Measurements from ENCODE around the gene KATNIP.

KATNIP gene

GRCh38 chr16:27582883-27583282, 32.9 kb downstream of the KATNIP start:
- no peak for FAIRE-seq
- no peak for DNase-seq (ENCODE audit: low spot score)

GRCh38 chr16:27583634-27584033, 33.7 kb downstream of the KATNIP start:
- no peak for DNase-seq (ENCODE audit: low spot score)
- FAIRE-seq = no peak

DNA sequence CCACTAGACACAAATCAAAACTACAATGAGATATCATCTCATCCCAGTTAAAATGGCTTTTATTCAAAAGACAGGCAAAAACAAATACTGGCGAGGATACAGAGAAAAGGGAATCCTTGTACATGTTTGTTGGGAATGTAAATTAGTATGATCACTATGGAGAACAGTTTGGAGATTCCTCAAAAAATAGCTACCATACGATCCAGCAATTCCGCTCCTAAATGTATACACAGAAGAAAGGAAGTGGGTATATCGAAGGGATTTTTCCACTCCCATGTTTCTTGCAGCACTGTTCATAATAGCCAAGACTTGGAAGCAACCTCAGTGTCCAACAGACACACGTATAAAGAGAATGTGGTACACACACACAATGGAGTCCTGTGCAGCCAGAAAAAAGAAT, 35.3 kb downstream of the KATNIP start:
- no peak for FAIRE-seq

GRCh38 chr16:27586711-27587110, 36.8 kb downstream of the KATNIP start:
- FAIRE-seq (no peak), DNase-seq (ENCODE audit: low spot score) (no peak)

More for the DNA sequence above, 35.3 kb downstream of the KATNIP start:
- no peak for DNase-seq (ENCODE audit: low spot score)

DNA sequence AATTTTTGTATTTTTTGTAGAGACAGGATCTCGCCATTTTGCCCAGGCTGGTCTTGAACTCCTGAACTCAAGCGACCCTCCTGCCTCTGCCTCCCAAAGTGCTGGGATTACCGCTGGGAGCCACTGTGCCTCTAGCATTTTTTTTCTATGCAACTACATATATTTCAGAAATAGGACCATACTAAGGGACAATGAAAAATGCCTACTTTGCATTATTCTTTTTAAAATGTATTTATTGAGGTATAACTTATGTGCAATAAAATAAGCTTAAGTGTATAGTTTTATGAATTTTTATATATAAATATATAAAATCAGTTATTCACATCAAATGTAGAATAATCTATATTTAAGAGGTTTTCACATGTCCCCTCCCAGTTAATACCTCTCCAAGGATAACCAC, 38.1 kb downstream of the KATNIP start:
- DNase-seq (ENCODE audit: low spot score) = no peak
- FAIRE-seq = no peak

- FAIRE-seq = no peak
These were observed 41.9 kb downstream of the KATNIP start for GRCh38 chr16:27591837-27592236.

GRCh38 chr16:27595475-27595874, 45.5 kb downstream of the KATNIP start:
- no peak for FAIRE-seq
- no peak for DNase-seq (ENCODE audit: low spot score)

More at GRCh38 chr16:27591837-27592236, 41.9 kb downstream of the KATNIP start:
- DNase-seq (ENCODE audit: low spot score) = no peak

GRCh38 chr16:27595993-27596392, 46.0 kb downstream of the KATNIP start:
- DNase-seq (ENCODE audit: low spot score) (no peak), FAIRE-seq (no peak)

DNA sequence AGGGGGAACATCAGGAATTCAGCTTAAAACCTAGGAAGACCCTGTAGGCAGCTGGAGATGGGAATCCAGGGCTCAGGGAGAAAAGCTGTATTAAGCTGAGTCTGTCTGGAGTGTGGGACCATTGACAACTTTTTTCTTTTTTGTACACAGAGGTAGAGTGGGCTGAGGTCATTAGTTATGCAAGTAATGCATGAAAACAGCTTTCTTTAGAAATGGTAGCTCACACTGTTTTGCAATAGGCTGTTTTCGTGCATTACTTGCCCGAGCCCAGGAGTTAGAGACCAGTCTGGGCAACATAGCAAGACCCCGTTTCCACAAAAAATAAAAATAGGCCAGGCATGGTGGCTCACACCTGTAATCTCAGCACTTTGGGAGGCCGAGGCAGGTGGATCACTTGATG, 46.5 kb downstream of the KATNIP start:
- FAIRE-seq (no peak), DNase-seq (ENCODE audit: low spot score) (no peak)

- FAIRE-seq = no peak
These were observed 47.4 kb downstream of the KATNIP start for GRCh38 chr16:27597361-27597760.

GRCh38 chr16:27598220-27598619, 48.3 kb downstream of the KATNIP start:
- no peak for FAIRE-seq
- no peak for DNase-seq (ENCODE audit: low spot score)

More at GRCh38 chr16:27597361-27597760, 47.4 kb downstream of the KATNIP start:
- DNase-seq (ENCODE audit: low spot score) = no peak

- FAIRE-seq = no peak
- no peak for DNase-seq (ENCODE audit: low spot score)
These were observed 49.1 kb downstream of the KATNIP start for GRCh38 chr16:27598931-27599565.

DNA sequence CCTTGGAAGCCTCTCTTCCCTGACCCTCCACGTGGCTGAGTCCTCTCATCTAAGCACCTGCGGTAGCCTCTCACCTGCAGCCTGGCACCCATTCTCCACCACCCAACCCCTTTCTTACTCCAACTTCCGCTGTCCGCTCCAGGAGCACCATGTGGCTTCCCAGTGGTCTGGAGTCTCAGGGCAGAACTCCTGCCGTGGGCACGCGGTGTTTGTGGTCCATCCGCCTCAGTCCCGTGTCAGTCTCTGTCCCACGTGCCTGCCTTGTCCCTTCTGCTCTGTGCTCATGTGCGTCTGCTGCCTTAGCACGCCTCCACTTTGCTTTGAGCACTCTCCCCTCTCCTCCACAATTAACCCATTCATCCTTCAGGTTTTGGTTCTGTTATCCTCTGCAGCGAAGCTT, 49.7 kb downstream of the KATNIP start:
- FAIRE-seq (no peak), DNase-seq (ENCODE audit: low spot score) (no peak)
